Activated naive CD4-positive, alpha-beta T cell treated with Interleukin-2 at 50 U/mL for 16 hours (primary cell): ENCODE results near the gene ZNF292.
"Not testable (repeated sequence)": the region's sequence is repeated elsewhere in the genome, so short reads cannot be mapped to it uniquely, and the experiment has no call there.

Experiments used
- DNase-seq: peaks from one replicate; pipeline ENCODE4 v3.0.0-alpha.2; 2020

ZNF292 gene

DNA sequence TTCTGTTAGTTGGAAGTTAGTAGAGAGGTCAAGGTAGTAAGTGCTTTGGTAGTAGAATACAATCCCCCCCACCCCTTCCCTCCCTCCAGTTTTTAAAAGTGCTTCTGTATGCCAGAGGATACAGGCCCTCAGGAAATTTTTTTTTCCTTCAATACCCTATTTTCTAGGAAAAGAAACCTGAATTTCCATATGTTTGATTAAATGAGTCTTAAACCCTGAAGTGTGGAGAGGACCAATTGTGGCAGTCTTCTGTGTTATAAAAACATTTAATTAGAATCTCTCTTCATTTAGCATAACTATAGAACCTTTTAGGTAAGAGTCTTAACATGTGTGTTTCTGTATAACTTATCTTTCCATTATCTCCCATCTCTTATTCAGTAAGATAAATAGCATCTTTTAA is 59.5 kb downstream of the ZNF292 start:
- no peak for DNase-seq

GRCh38 chr6:87220997-87221396 is 65.6 kb downstream of the ZNF292 start:
- DNase-seq = no peak

- no peak for DNase-seq
Observed at GRCh38 chr6:87222676-87223075, 67.3 kb downstream of the ZNF292 start.

GRCh38 chr6:87224971-87225370 is 69.6 kb downstream of the ZNF292 start:
- no peak for DNase-seq

DNA sequence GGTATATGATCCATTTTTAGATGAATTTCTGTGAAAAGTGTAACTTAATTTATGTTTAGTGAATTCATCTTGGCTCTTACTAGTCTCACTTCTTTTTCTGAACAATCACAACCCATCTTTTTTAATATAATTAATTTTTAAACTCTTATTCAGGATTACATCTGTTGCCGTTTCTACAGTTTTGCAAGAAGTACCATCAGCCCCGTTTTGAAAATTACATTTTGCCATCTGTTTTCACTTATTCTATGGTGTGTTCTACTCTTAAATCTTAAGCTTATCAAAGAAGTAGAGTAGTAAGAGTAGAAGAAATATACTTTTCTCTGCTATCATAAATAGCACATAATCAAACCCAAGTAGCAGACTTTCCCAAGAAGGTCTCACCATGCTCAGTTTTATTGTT is 70.1 kb downstream of the ZNF292 start:
- DNase-seq = no peak

DNA sequence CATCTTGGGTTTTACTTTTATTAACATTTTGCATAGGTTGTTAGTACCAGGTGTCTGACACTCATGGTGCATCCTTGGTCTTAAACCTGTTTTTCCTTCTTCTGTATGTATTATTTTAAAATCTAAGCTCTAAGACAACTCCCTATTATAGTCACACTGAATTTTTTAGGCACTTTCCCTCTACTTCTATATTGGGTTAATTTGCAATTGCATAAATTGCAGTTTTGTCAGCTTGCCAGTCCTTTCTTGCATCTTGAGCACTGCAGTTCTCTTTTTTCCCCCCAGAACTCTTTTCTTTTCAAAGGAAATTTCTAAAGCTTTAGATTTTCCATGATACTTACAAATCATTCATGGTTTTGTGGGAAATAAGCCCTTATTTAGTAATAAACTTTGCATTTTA is 70.6 kb downstream of the ZNF292 start:
- no peak for DNase-seq

GRCh38 chr6:87230801-87231200 is 75.4 kb downstream of the ZNF292 start:
- DNase-seq = no peak

- no peak for DNase-seq
Observed at GRCh38 chr6:87237804-87238203, 82.4 kb downstream of the ZNF292 start.

DNA sequence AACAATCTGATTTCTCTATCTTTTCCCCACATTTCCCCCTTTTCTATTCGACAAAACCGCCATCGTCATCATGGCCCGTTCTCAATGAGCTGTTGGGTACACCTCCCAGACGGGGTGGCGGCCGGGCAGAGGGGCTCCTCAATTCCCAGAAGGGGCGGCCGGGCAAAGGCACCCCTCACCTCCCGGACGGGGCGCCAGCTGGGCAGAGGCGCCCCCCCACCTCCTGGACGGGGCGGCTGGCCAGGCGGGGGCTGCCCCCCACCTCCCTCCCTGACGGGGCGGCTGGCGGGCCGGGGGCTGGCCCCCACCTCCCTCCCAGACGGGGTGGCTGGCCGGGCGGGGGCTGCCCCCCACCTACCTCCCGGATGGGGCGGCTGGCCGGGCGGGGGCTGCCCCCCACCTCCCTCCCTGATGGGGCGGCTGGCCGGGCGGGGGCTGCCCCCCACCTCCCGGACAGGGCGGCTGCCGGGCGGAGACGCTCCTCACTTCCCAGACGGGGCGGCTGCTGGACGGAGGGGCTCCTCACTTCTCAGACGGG is 83.8 kb downstream of the ZNF292 start:
- not testable (repeated sequence) for DNase-seq

DNA sequence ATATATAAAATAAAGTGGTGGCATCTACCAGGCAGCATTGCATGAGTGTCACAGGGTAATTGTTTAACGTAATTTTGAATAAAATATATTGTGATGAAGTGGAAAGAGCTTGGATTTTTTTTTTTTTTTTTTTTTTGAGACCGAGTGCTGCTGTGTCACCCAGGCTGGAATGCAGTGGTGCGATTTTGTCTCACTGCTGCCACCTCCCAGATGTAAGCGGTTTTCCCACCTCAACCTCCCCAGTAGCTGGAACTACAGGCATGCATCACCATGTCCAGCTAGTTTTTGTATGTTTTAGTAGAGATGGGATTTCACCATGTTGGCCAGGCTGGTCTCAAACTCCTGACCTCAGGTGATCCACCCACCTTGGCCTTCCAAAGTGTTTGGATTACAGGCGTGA is 85.9 kb downstream of the ZNF292 start:
- no peak for DNase-seq

DNA sequence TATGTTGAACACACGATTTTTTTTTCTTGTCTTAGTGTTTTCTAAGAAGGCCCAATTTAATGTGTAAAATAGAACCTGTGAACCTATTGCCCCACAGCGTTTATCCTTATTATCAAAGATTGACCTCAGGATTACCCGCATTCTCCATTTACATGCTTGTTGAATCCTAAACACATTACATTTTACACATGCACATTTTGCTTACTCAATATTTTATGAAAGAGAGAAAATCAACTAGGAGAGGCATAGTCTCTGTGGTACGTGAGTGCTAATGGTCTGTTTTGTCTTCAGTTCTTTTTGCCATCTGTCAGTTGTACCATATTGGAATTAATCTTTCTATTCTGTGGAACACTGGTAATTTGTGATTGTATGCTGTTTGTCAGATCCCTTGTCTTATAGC is 86.9 kb downstream of the ZNF292 start:
- no peak for DNase-seq

- DNase-seq = no peak
Observed at GRCh38 chr6:87243812-87244211, 88.4 kb downstream of the ZNF292 start.

GRCh38 chr6:87244380-87244779 is 89.0 kb downstream of the ZNF292 start:
- no peak for DNase-seq

DNA sequence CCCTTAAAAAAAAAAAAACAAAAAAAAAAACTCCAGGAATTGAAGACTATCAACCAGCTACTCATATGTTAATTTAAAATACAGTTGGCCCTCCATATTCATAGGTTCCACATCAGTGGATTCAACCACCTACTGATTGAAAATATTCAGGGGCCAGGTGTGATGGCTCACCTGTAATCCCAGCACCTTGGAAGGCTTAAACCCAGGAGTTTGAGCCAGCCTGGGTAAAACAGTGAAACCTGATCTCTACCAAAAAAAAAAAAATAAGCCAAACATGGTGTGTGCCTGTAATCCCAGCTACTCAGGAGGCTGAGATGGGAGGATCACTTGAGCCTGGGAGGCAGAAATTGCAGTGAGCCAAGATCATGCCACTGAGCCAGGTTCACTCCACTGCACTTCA is 94.7 kb downstream of the ZNF292 start:
- no peak for DNase-seq

GRCh38 chr6:87251225-87251624 is 95.9 kb downstream of the ZNF292 start:
- no peak for DNase-seq

DNA sequence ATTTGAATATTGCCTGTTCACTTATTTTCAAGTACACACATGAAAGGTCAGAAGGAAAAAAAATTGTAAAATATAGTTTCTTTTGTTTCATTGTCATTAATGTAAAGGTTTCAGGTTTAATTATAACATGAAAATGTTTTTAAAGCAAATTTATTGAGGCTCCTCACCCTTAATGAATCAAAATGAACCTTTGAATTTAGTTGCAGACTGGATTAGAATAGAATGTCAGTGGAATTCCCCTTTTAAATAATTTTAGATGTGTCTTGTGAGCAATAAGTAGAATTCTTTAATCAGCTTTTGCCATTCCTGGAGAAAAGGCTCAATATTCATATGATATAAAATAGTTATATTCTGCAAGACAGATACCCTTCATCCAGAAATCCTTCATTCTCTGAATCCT is 96.4 kb downstream of the ZNF292 start:
- DNase-seq = no peak

- DNase-seq = no peak
Observed at GRCh38 chr6:87257046-87257445, 101.7 kb downstream of the ZNF292 start.

DNA sequence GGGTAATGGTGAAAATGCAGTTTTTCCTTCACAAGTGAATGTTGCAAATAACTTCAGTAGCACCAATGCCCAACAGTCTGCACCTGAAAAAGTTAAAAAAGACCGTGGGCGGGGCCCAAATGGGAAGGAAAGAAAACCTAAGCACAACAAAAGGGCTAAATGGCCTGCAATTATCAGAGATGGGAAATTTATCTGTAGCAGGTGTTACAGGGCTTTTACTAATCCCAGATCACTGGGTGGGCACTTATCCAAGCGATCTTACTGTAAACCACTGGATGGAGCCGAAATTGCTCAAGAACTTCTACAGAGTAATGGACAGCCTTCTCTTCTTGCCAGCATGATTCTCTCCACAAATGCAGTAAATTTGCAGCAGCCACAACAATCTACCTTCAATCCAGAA is 102.2 kb downstream of the ZNF292 start:
- no peak for DNase-seq

DNA sequence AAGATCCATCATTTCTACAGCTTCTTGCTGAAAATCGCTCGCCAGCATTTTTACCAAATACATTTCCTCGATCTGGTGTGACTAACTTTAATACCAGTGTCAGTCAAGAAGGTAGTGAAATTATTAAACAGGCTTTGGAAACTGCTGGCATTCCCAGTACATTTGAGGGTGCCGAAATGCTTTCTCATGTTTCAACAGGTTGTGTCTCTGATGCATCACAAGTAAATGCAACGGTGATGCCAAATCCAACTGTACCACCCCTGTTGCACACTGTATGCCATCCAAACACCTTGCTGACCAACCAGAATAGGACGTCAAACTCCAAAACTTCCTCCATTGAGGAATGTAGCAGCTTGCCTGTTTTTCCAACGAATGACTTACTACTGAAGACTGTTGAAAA is 102.6 kb downstream of the ZNF292 start:
- no peak for DNase-seq

DNA sequence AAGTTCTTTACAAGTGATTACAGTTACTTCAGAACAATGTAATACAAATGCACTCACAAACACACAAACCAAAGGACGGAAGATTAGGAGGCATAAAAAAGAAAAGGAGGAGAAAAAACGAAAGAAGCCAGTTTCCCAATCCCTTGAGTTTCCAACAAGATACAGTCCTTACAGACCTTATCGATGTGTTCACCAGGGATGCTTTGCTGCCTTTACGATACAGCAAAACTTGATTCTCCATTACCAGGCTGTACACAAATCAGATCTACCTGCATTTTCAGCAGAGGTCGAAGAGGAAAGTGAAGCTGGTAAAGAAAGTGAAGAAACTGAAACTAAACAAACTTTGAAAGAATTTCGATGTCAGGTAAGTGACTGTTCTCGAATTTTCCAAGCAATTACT is 104.4 kb downstream of the ZNF292 start:
- DNase-seq = no peak

DNA sequence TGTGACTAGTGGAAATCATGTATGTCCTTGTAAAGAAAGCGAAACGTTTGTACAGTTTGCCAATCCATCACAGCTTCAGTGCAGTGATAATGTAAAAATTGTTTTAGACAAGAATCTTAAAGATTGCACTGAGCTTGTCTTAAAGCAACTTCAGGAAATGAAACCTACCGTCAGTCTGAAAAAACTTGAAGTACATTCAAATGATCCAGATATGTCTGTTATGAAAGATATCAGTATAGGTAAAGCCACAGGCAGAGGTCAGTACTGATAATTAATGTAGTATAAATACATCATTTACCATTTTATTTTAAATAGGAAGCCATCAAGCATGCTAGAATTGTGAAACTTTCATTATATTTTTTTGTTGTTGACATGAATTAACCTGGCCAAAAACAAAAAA is 106.2 kb downstream of the ZNF292 start:
- no peak for DNase-seq

- no peak for DNase-seq
Observed at GRCh38 chr6:87264481-87264880, 109.1 kb downstream of the ZNF292 start.

DNA sequence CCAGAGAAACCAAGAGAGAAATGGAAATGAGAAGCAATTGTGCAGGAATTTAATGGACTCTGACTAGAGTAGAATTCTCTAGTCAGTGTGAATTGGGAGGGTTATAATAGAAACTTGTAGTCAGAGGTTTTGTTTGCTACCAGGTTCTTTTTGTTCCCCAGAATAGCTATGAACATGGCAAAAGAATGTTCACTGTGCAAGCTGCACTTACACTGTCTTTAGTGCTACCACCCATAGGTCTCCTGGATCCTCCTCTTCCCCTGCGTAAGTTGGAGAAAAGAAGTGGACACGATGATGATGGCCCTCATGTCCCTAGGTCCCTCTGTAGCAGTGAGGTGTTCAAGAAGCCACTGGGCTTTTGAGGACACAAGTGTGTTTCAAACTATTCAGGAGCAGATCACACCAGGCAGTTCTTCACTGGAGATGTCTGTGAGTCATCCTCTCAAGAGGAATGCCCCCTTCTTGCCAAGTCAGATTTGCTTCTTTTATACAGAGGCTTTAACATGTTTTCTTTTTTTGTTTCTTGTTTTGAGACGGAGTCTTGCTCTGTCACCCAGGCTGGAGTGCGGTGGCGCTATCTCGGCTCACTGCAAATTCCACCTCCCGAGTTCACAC is 119.4 kb downstream of the ZNF292 start:
- no peak for DNase-seq

DNA sequence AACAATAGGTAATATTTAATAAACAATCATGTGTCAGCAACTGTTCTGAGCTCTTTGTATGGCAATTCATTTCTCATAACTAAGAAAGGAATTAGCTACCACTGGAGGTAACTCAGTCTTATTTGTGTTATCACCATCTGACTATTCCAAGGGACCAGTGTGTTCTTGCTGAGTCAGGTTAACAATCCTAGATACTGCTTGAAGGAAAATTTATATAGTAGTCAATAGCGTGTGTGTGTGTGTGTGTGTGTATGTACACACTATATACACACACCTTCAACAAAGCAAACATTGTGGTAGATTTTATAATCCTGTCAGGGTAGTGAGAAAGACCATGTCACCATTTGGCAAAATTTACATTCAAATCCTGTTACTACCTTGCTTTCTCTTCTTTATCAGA is 121.3 kb downstream of the ZNF292 start:
- no peak for DNase-seq

DNA sequence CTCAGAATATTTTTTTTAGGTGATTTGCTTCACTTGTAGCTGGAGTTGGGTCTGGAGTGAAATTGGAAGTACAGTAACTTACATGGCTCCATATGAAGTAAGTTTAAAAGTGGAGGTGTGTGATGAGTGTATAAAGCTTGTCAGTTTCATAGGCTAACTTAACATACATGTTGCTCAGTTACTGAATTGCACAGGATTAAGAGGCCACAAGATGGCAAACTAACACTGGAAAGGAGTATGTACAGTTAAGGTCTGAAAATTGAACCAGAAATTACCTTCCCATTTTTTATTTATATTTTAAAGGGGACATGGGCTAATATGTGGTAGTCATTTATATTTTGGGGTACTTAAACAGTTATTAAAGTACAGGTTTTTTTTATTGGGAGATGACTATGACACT is 121.8 kb downstream of the ZNF292 start:
- DNase-seq = no peak

DNA sequence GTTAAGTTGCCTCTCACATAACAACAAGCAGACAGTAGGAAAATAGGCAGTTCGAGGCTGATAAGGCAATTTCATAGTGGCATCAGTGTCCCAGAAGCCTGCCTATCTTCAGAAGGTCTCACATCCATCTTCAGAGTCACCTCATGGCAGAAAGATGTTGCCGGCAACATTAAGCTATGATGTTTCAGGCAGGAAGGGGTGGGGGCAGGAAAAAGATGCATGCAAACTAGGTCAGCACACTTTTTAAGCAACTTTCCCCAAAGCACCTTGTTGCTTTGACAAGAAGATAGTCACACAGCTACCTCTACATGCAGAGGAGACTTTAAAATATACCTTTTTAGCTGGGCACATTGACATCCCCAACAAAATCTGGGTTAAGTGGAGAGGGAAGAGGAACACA is 123.8 kb downstream of the ZNF292 start:
- DNase-seq = no peak
